Measurements from ENCODE around the gene PIGBOS1. TPM values are rescaled to one million over a fixed set of nuclear protein-coding genes. Genes with fewer than 3 reads are reported as not detected.
"Not testable (repeated sequence)": the region's sequence is repeated elsewhere in the genome, so short reads cannot be mapped to it uniquely, and the experiment has no call there.

Gene PIGBOS1
- total RNA-seq, 1 donor from 2014 or later, result 7.6 TPM

- DNase-seq, result peak; percentile 18
- Histone ChIP-seq H3K4me3 (peak overlapping the region; percentile 85), H3K36me3 (no peaks in the 10 kb centered on the region), H3K27ac (replicated peaks) (peak overlapping the region; percentile 90), H3K4me1 (peaks cover 24% of the 10 kb centered on the region), H3K9me3 (replicated peaks) (no peaks in the 10 kb centered on the region), H3K27me3 (ENCODE audit: low read depth) (no peaks in the 10 kb centered on the region)
- TF ChIP-seq, protein P1, sequence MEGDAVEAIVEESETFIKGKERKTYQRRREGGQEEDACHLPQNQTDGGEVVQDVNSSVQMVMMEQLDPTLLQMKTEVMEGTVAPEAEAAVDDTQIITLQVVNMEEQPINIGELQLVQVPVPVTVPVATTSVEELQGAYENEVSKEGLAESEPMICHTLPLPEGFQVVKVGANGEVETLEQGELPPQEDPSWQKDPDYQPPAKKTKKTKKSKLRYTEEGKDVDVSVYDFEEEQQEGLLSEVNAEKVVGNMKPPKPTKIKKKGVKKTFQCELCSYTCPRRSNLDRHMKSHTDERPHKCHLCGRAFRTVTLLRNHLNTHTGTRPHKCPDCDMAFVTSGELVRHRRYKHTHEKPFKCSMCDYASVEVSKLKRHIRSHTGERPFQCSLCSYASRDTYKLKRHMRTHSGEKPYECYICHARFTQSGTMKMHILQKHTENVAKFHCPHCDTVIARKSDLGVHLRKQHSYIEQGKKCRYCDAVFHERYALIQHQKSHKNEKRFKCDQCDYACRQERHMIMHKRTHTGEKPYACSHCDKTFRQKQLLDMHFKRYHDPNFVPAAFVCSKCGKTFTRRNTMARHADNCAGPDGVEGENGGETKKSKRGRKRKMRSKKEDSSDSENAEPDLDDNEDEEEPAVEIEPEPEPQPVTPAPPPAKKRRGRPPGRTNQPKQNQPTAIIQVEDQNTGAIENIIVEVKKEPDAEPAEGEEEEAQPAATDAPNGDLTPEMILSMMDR (IDR thresholded peaks at IDR 0.05; ENCODE audit: borderline replicate concordance), result no peak
- intact Hi-C loops (cut with micrococcal nuclease), result no loop called here
Observed at GRCh38 chr15:55289011-55289745, 29.7 kb downstream of the PIGBOS1 start.

DNA sequence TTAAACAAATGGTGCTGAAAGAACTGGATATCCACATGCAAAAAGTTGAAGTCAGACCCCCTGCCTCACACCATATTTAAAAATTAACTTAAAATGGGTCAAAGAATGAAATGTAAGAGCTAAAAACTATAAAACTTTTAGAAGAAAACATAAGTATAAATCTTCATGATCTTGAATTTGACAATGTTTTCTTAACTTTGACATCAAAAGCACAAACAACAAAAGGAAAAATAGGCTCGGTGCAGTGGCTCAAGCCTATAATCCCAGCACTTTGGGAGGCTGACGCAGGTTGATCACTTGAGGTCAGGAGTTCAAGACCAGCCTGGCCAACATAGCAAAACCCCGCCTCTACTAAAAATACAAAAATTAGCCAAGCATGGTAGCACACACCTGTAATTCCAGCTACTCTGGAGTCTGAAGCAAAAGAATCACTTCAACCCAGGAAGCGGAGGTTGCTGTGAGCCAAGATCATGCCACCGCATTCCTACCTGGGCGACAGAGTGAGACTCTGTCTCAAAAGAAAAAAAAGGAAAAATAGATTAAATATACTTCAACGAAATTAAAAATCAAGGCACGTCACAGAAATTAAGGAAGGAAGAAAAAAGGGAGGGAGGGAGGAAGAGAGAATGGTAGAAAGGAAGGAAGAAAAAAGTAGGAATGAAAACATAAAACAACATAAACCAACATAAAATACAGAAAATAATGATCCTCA, 30.8 kb downstream of the PIGBOS1 start:
- intact Hi-C loops (cut with micrococcal nuclease), result no loop called here
- TF ChIP-seq, protein P1 (IDR thresholded peaks at IDR 0.05; ENCODE audit: borderline replicate concordance), result no peak

GRCh38 chr15:55286442-55287189, 32.3 kb downstream of the PIGBOS1 start:
- H3K4me3 ChIP-seq; intact Hi-C loops (cut with micrococcal nuclease); H3K36me3 ChIP-seq; H3K9me3 ChIP-seq (replicated peaks); H3K27ac ChIP-seq (replicated peaks); DNase-seq; H3K27me3 ChIP-seq (ENCODE audit: low read depth): not testable (repeated sequence)
- peaks cover 24% of the 10 kb centered on the region for H3K4me1 ChIP-seq

More for the DNA sequence above, 30.8 kb downstream of the PIGBOS1 start:
- H3K27ac ChIP-seq (replicated peaks), result no peak overlapping the region
- H3K27me3 ChIP-seq (ENCODE audit: low read depth), result no peaks in the 10 kb centered on the region
- no peaks in the 10 kb centered on the region for H3K36me3 ChIP-seq
- peaks cover 24% of the 10 kb centered on the region for H3K4me1 ChIP-seq
- H3K4me3 ChIP-seq, result peak overlapping the region; percentile 85
- DNase-seq, result no peak
- no peaks in the 10 kb centered on the region for H3K9me3 ChIP-seq (replicated peaks)

GRCh38 chr15:55284426-55284825, 34.5 kb downstream of the PIGBOS1 start:
- H3K27me3 ChIP-seq (ENCODE audit: low read depth), result no peaks in the 10 kb centered on the region
- no peaks in the 10 kb centered on the region for H3K9me3 ChIP-seq (replicated peaks)
- no peak overlapping the region for H3K4me3 ChIP-seq
- H3K36me3 ChIP-seq, result no peaks in the 10 kb centered on the region
- no peak overlapping the region for H3K27ac ChIP-seq (replicated peaks)
- TF ChIP-seq, protein P1 (IDR thresholded peaks at IDR 0.05; ENCODE audit: borderline replicate concordance), result no peak
- DNase-seq, result no peak
- peaks cover 11% of the 10 kb centered on the region for H3K4me1 ChIP-seq
- intact Hi-C loops (cut with micrococcal nuclease), result no loop called here

DNA sequence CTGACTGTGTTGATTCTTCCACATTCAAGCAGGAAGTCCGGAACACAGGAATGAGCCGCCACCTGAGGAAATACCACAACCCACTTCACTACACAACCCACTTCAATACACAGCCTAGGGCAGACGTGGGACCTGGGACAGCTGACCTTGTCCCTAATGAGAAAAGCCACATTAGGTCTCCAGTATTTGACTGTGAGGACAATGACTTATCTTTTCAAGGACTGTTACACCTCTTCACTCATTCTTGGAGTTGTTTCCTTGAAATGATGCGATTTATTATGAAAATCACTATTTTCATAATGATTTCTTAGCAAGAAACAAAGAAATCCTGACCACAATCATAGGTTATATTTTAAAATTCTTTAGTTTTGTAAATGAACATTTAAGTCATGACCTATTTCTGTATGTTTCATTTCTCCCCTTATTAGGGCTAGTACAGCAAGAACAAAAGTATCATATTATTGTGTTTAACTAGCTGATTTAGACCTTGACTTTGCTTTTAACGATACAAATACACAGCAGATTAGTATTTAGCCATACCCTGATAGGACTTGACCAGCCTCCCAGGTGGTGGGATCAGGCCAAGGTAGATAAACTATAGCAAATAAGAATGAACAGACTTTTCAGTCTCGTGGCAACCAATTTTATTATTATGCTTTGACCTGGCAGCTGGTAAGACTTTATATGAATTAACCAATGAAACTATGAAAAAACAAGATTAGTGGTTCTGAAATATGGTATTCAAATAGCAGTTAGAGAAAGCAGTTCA, 35.4 kb downstream of the PIGBOS1 start:
- H3K4me3 ChIP-seq, result no peak overlapping the region
- H3K27ac ChIP-seq (replicated peaks), result no peak overlapping the region
- H3K27me3 ChIP-seq (ENCODE audit: low read depth), result no peaks in the 10 kb centered on the region
- DNase-seq, result no peak
- TF ChIP-seq, protein P1 (IDR thresholded peaks at IDR 0.05; ENCODE audit: borderline replicate concordance), result no peak
- intact Hi-C loops (cut with micrococcal nuclease), result no loop called here
- H3K9me3 ChIP-seq (replicated peaks), result no peaks in the 10 kb centered on the region
- peaks cover 2% of the 10 kb centered on the region for H3K4me1 ChIP-seq
- no peaks in the 10 kb centered on the region for H3K36me3 ChIP-seq
